Astrocyte of the spinal cord (primary cell): Measurements from ENCODE around the gene RRBP1.

Experiments used
- DNase-seq: peaks from one replicate; pipeline ENCODE4 v3.0.0; 2011; ENCODE audit warnings: low read depth, low spot score
- H3K4me3 ChIP-seq: 2 replicates; pipeline ENCODE4 v1.5.1; 2011; ENCODE audit warnings: low read depth, mild to moderate bottlenecking, low read length, moderate library complexity
- CTCF ChIP-seq: IDR thresholded peaks from 2 replicates; pipeline ENCODE4 v1.5.1; 2012; ENCODE audit warnings: low read depth, mild to moderate bottlenecking, low read length, inconsistent platforms
- in situ Hi-C: cut with HindIII; loops from 2 replicates; pipeline ENCODE4 v1.10.0; 2017; ENCODE audit warnings: low sequenced_read_pairs

The RRBP1 gene

GRCh38 chr20:17652411-17652810 is 29.6 kb downstream of the RRBP1 start:
- in situ Hi-C loops: no loop called here
- no peak overlapping the region for H3K4me3 ChIP-seq
- no peak for DNase-seq
- TF ChIP-seq CTCF: no peak

- H3K4me3 ChIP-seq: no peak overlapping the region
- no peak for DNase-seq
- in situ Hi-C loops: no loop called here
- TF ChIP-seq CTCF: no peak
Measured at GRCh38 chr20:17651760-17652388, 30.2 kb downstream of the RRBP1 start.

- no peak for TF ChIP-seq CTCF
- in situ Hi-C loops: no loop called here
- no peak overlapping the region for H3K4me3 ChIP-seq
- DNase-seq: no peak
Measured at GRCh38 chr20:17651129-17651759, 30.8 kb downstream of the RRBP1 start.

- no peak overlapping the region for H3K4me3 ChIP-seq
- in situ Hi-C loops: no loop called here
- DNase-seq: no peak
- no peak for TF ChIP-seq CTCF
Measured at GRCh38 chr20:17650301-17651128, 31.5 kb downstream of the RRBP1 start.

- in situ Hi-C loops: no loop called here
- H3K4me3 ChIP-seq: no peak overlapping the region
- peak; percentile 53 for TF ChIP-seq CTCF
- DNase-seq: peak; percentile 22
Measured at GRCh38 chr20:17648791-17649730, 33.0 kb downstream of the RRBP1 start.

GRCh38 chr20:17648315-17648646 is 33.8 kb downstream of the RRBP1 start:
- no peak overlapping the region for H3K4me3 ChIP-seq
- in situ Hi-C loops: no loop called here
- TF ChIP-seq CTCF: no peak
- DNase-seq: no peak
